H9 (cell line): ENCODE results near the gene MTHFD2. TPM values are rescaled to one million over a fixed set of nuclear protein-coding genes. Genes with fewer than 3 reads are reported as not detected.
A peak's percentile ranks its signal among the peaks of the same experiment; 100 is the strongest.

Source experiments
- DNase-seq: peaks from one replicate; pipeline ENCODE4 v3.0.0-alpha.2; 2017
- H2AFZ ChIP-seq: one replicate; pipeline ENCODE4 v1.6.1; 2013; ENCODE audit warnings: mild to moderate bottlenecking, low read length, control low read depth, moderate library complexity
- H2AK5ac ChIP-seq: 2 replicates; pipeline ENCODE4 v1.6.1; 2013; ENCODE audit warnings: low read length, control low read depth, mixed read lengths; ENCODE audit not compliant: insufficient read length
- H2BK120ac ChIP-seq: one replicate; pipeline ENCODE4 v1.6.1; 2013; ENCODE audit warnings: low read depth, mild to moderate bottlenecking, low read length, control low read depth, inconsistent platforms; ENCODE audit not compliant: poor library complexity, severe bottlenecking
- H2BK12ac ChIP-seq: 2 replicates; pipeline ENCODE4 v1.6.1; 2013; ENCODE audit warnings: low read length, control low read depth, mixed read lengths, low read depth; ENCODE audit not compliant: insufficient read length
- H2BK15ac ChIP-seq: 2 replicates; pipeline ENCODE4 v1.6.1; 2013; ENCODE audit warnings: low read depth, low read length, control low read depth
- H2BK20ac ChIP-seq: one replicate; pipeline ENCODE4 v1.6.1; 2013; ENCODE audit warnings: low read depth, mild to moderate bottlenecking, low read length, control low read depth, inconsistent platforms; ENCODE audit not compliant: poor library complexity, severe bottlenecking
- H2BK5ac ChIP-seq: 2 replicates; pipeline ENCODE4 v1.6.1; 2013; ENCODE audit warnings: low read length, control low read depth, mixed read lengths; ENCODE audit not compliant: insufficient read length
- H3K14ac ChIP-seq: 2 replicates; pipeline ENCODE4 v1.6.1; 2013; ENCODE audit warnings: low read length, control low read depth; ENCODE audit not compliant: insufficient read depth
- H3K18ac ChIP-seq: 2 replicates; pipeline ENCODE4 v1.6.1; 2013; ENCODE audit warnings: low read depth, mild to moderate bottlenecking, mixed read lengths, low read length, control low read depth; ENCODE audit not compliant: insufficient read length
- H3K23ac ChIP-seq: 2 replicates; pipeline ENCODE4 v1.6.1; 2013; ENCODE audit warnings: low read length, control low read depth, mixed read lengths, low read depth; ENCODE audit not compliant: insufficient read length
- H3K23me2 ChIP-seq: 2 replicates; pipeline ENCODE4 v1.6.1; 2013; ENCODE audit warnings: low read depth, mild to moderate bottlenecking, mixed read lengths, low read length, control low read depth; ENCODE audit not compliant: insufficient read length, poor library complexity, severe bottlenecking
- H3K27ac ChIP-seq: 2 replicates; pipeline ENCODE4 v1.5.1; 2013; ENCODE audit warnings: low read length, control low read depth, mixed read lengths, low read depth; ENCODE audit not compliant: insufficient read length
- H3K27me3 ChIP-seq: 2 replicates; pipeline ENCODE4 v1.6.1; 2013; ENCODE audit warnings: low read length, control low read depth, inconsistent platforms; ENCODE audit not compliant: insufficient read depth
- H3K4ac ChIP-seq: 2 replicates; pipeline ENCODE4 v1.6.1; 2013; ENCODE audit warnings: low read depth, mild to moderate bottlenecking, control low read depth, inconsistent platforms, low read length, moderate library complexity
- H3K4me1 ChIP-seq: 2 replicates; pipeline ENCODE4 v1.6.1; 2013; ENCODE audit warnings: low read length, control low read depth, inconsistent platforms; ENCODE audit not compliant: insufficient read depth
- H3K4me2 ChIP-seq: 2 replicates; pipeline ENCODE4 v1.6.1; 2013; ENCODE audit warnings: low read length, control low read depth, mixed read lengths; ENCODE audit not compliant: insufficient read length, insufficient read depth
- H3K56ac ChIP-seq: 2 replicates; pipeline ENCODE4 v1.6.1; 2013; ENCODE audit warnings: low read depth, mild to moderate bottlenecking, mixed read lengths, low read length, control low read depth; ENCODE audit not compliant: insufficient read length
- H3K79me1 ChIP-seq: 2 replicates; pipeline ENCODE4 v1.6.1; 2013; ENCODE audit warnings: low read depth, mild to moderate bottlenecking, moderate library complexity, low read length, control low read depth, inconsistent platforms; ENCODE audit not compliant: insufficient read depth, poor library complexity, severe bottlenecking
- H3K79me2 ChIP-seq: 2 replicates; pipeline ENCODE4 v1.6.1; 2013; ENCODE audit warnings: low read length, control low read depth, inconsistent platforms; ENCODE audit not compliant: insufficient read depth
- H3K9ac ChIP-seq: 2 replicates; pipeline ENCODE4 v1.6.1; 2013; ENCODE audit warnings: low read length, control low read depth, mixed read lengths; ENCODE audit not compliant: insufficient read length; ENCODE audit errors: extremely low read depth
- H3K9me3 ChIP-seq: one replicate; pipeline ENCODE4 v1.6.1; 2013; ENCODE audit warnings: low read depth, low read length, inconsistent platforms; ENCODE audit not compliant: control insufficient read depth
- H3T11ph ChIP-seq: one replicate; pipeline ENCODE4 v1.6.1; 2013; ENCODE audit warnings: mild to moderate bottlenecking, low read length, control low read depth, inconsistent platforms
- H4K20me1 ChIP-seq: one replicate; pipeline ENCODE4 v1.6.1; 2013; ENCODE audit not compliant: control insufficient read depth, insufficient read length, insufficient read depth
- H4K5ac ChIP-seq: 2 replicates; pipeline ENCODE4 v1.6.1; 2013; ENCODE audit warnings: low read depth, mild to moderate bottlenecking, mixed read lengths, low read length, control low read depth; ENCODE audit not compliant: insufficient read length
- H4K8ac ChIP-seq: replicated peaks from 2 replicates; pipeline ENCODE4 v1.6.1; 2013; ENCODE audit warnings: low read length, control low read depth, mixed read lengths, low read depth; ENCODE audit not compliant: insufficient read length
- H4K91ac ChIP-seq: 2 replicates; pipeline ENCODE4 v1.6.1; 2013; ENCODE audit warnings: low read depth, mild to moderate bottlenecking, moderate library complexity, mixed read lengths, low read length, control low read depth; ENCODE audit not compliant: insufficient read length
- H3K27ac Mint-ChIP-seq, 3 experiments: 2 replicates in 2 of 3; 3 replicates in 1 of 3; pipeline ENCODE4 v1.8.0; 2020 to 2021; ENCODE audit warnings: mixed read lengths in 3 of 3, mild to moderate bottlenecking in 1 of 3, moderate library complexity in 1 of 3
- H3K27me3 Mint-ChIP-seq: 2 replicates; pipeline ENCODE4 v1.8.0; 2021; ENCODE audit warnings: low read depth, mild to moderate bottlenecking, moderate library complexity, mixed read lengths
- H3K36me3 Mint-ChIP-seq, 3 experiments: 2 replicates in 2 of 3; 3 replicates in 1 of 3; pipeline ENCODE4 v1.8.0; 2020 to 2021; ENCODE audit warnings: low read depth in 3 of 3, mixed read lengths in 3 of 3; ENCODE audit not compliant: insufficient read depth in 1 of 3
- H3K4me1 Mint-ChIP-seq, 2 experiments: 2 replicates each; pipeline ENCODE4 v1.8.0; 2020; ENCODE audit warnings: mixed read lengths in 2 of 2
- H3K4me3 Mint-ChIP-seq, 2 experiments: 2 replicates in 1 of 2; 3 replicates in 1 of 2; pipeline ENCODE4 v1.8.0; 2020 to 2021; ENCODE audit warnings: mild to moderate bottlenecking in 2 of 2, mixed read lengths in 2 of 2, moderate library complexity in 1 of 2
- H3K9me3 Mint-ChIP-seq, 2 experiments: 2 replicates in 1 of 2; 3 replicates in 1 of 2; pipeline ENCODE4 v1.8.0; 2020; ENCODE audit warnings: mild to moderate bottlenecking in 2 of 2, mixed read lengths in 2 of 2, moderate library complexity in 1 of 2
- WGBS: extraction: QIAGEN DNeasy Blood & Tissue Kit; methylation state at CpG from one replicate; pipeline ENCODE4 v1.1.7; 2013; ENCODE audit warnings: missing lambda C conversion rate, low lambda C conversion rate, mixed read lengths; ENCODE audit not compliant: insufficient read length; ENCODE audit errors: extremely low coverage; 5-methylcytosine and 5-hydroxymethylcytosine counted together
- total RNA-seq: library from RNA; stranded (reverse); gene quantifications from 2 replicates; pipeline ENCODE4 v1.2.1, GENCODE V29; 2021
- TF ChIP-seq, protein P1 (sequence below): fragments of 200-600 bp; sonication (generic); conservative IDR thresholded peaks from 3 replicates; pipeline ENCODE4 v1.8.0; 2021; ENCODE audit warnings: antibody characterized with exemption, mild to moderate bottlenecking

Gene MTHFD2
- total RNA-seq, 1 experiment from 2014 or later: 201 TPM

DNA sequence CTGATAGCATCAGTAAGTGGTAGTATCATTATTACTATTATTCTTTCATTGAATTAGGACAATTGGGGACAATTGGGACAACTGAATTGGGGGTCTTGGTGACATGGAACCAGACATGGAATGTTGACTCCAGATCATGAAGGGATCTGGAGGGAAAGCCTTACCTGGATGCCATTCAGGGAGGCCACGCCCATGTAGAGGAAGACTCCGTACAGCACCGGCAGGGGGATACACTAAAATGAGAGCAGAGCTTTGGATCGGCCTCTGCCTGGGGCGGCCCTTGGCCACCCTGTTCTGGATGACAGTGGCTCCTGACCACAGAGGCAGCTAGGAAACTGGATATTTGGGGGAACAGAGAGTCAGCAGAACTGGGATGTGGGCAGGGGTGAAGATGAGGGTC is 29.2 kb downstream of the MTHFD2 start:
- no peaks in the 10 kb centered on the region for H4K20me1 ChIP-seq
- no peak overlapping the region for H2BK20ac ChIP-seq
- no peak overlapping the region for H2AFZ ChIP-seq
- H3K4me1 ChIP-seq: no peaks in the 10 kb centered on the region
- no peak overlapping the region for H3K4me3 Mint-ChIP-seq
- TF ChIP-seq, protein P1, sequence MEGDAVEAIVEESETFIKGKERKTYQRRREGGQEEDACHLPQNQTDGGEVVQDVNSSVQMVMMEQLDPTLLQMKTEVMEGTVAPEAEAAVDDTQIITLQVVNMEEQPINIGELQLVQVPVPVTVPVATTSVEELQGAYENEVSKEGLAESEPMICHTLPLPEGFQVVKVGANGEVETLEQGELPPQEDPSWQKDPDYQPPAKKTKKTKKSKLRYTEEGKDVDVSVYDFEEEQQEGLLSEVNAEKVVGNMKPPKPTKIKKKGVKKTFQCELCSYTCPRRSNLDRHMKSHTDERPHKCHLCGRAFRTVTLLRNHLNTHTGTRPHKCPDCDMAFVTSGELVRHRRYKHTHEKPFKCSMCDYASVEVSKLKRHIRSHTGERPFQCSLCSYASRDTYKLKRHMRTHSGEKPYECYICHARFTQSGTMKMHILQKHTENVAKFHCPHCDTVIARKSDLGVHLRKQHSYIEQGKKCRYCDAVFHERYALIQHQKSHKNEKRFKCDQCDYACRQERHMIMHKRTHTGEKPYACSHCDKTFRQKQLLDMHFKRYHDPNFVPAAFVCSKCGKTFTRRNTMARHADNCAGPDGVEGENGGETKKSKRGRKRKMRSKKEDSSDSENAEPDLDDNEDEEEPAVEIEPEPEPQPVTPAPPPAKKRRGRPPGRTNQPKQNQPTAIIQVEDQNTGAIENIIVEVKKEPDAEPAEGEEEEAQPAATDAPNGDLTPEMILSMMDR: peak; percentile 37
- no peak overlapping the region for H2BK5ac ChIP-seq
- no peak overlapping the region for H2BK12ac ChIP-seq
- peaks cover 20% of the 10 kb centered on the region for H3K27me3 Mint-ChIP-seq
- H3K27ac Mint-ChIP-seq: no peak overlapping the region
- no peaks in the 10 kb centered on the region for H3K9me3 ChIP-seq
- H2AK5ac ChIP-seq: no peak overlapping the region
- H2BK15ac ChIP-seq: no peak overlapping the region
- DNase-seq: peak; percentile 61
- H3K4ac ChIP-seq: no peak overlapping the region
- H3K14ac ChIP-seq: no peak overlapping the region; the same call in 1 of the 2 replicates
- no peak overlapping the region for H2BK120ac ChIP-seq
- H3K27me3 ChIP-seq: no peaks in the 10 kb centered on the region
- H4K91ac ChIP-seq: no peak overlapping the region
- H3K18ac ChIP-seq: no peak overlapping the region
- no peak overlapping the region for H4K5ac ChIP-seq
- no peak overlapping the region for H3K9ac ChIP-seq
- H3K27ac ChIP-seq: no peak overlapping the region
- H3K23me2 ChIP-seq: no peaks in the 10 kb centered on the region
- no peak overlapping the region for H4K8ac ChIP-seq
- H3K4me1 Mint-ChIP-seq: peaks cover 9 to 19% of the 10 kb centered on the region in 2 experiments
- H3K23ac ChIP-seq: no peak overlapping the region
- no peak overlapping the region for H3T11ph ChIP-seq
- no peaks in the 10 kb centered on the region for H3K9me3 Mint-ChIP-seq
- no peaks in the 10 kb centered on the region for H3K79me1 ChIP-seq
- H3K79me2 ChIP-seq: no peaks in the 10 kb centered on the region
- H3K56ac ChIP-seq: no peak overlapping the region
- no CpG with 5 or more reads among the region's 5 CpGs for WGBS
- H3K4me2 ChIP-seq: no peak overlapping the region
- peaks cover 0 to 4% (median 0%) of the 10 kb centered on the region in 3 experiments; a peak in 1 of 7 replicates for H3K36me3 Mint-ChIP-seq
